GM19193 (cell line): ENCODE data around the gene C1QL4.

Experiments used
- POLR2A ChIP-seq: IDR thresholded peaks from 4 replicates; pipeline ENCODE4 v1.6.1; 2011; ENCODE audit not compliant: insufficient read depth, insufficient read length; ENCODE audit errors: extremely low read depth

The C1QL4 gene

DNA sequence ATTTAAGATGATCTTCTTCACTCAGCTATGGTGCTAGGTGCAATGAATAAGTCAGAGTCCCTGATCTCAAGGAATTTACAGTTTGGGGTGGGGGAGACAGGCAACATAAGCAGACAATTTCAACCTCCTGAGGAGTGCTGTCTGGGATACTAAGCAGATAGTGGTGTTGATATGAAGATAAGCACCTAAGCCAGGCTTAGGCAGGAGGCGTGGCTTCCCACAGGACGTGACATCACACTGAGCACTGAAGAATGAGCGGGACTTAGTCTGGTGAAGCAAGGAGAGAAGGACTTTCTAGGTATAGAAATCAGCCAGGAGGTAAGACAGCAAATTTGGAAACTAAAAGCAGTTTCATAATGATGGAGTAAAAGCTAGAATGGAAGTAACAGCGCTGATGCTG lies 35.2 kb downstream of the C1QL4 start:
- no peak for TF ChIP-seq POLR2A

- TF ChIP-seq POLR2A: no peak
Observed at GRCh38 chr12:49298160-49298559, 38.8 kb downstream of the C1QL4 start.

GRCh38 chr12:49297695-49298060 lies 39.3 kb downstream of the C1QL4 start:
- TF ChIP-seq POLR2A: no peak

DNA sequence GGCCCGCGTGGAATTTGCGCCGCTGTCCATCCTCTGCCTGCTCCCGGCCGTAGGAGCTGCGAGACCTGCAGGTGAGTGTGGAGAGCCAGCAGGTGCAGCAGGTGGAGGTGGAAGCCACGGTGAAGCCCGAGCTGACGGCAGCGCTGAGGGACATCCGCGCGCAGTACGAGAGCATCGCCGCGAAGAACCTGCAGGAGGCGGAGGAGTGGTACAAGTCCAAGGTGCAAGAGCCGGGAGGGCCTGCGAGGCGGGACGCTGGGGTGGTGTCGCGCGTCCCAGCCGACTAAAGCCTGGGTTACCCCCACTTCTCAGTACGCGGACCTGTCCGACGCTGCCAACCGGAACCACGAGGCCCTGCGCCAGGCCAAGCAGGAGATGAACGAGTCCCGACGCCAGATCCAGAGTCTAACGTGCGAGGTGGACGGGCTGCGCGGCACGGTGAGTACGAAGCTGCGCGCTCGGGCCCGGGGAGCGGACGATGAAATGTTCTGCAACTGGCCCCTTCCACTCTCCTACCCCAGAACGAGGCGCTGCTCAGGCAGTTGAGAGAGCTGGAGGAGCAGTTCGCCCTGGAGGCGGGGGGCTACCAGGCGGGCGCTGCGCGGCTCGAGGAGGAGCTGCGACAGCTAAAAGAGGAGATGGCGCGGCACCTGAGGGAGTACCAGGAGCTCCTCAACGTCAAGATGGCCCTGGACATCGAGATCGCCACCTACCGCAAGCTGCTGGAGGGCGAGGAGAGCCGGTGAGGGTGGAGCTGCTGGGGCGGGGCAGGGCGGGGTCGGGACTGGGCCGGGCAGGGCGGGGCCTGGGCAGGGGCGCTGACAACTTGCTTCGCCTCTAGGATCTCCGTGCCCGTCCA lies 39.9 kb downstream of the C1QL4 start:
- TF ChIP-seq POLR2A: no peak

DNA sequence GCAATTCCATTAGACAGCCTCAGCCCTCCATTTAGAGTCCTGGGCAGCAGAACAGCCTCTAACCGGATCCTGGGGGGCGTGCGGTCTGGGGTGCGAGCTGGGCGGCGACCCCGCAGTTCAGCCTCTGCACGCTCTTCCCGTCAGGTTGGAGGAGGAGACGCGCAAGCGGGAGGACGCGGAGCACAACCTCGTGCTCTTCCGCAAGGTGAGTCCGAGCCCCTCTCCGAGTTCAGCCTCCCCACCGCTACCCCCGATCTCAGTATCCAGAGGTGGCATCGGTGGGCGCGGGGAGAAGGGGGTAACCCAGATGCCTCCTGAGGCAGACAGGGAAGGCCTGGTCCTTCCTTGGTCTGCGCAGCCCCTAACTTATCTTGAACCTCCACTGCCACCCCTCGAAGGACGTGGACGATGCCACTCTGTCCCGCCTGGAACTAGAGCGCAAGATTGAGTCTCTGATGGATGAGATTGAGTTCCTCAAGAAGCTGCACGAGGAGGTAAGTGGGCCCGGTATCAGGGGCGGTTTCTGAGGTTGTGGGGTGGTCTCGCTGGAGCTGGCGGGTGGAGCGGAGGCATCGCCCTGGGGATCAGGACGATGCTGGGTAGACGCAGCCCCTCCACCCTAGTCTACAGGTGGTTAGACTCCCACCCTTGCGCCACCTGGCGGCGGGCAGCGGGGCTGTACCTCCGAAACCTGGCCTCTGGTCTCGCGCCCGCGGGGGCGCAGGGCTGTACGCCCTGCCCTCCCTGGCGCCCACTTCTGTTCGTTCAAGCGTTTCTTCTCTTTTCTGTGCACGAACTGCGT lies 40.8 kb downstream of the C1QL4 start:
- TF ChIP-seq POLR2A: no peak

GRCh38 chr12:49295082-49295936 lies 41.7 kb downstream of the C1QL4 start, which contains the start of gene PRPH:
PRPH (plus strand) TSS chr12:49295147; CDS start chr12:49295201, 54 bp downstream.
- TF ChIP-seq POLR2A: no peak

DNA sequence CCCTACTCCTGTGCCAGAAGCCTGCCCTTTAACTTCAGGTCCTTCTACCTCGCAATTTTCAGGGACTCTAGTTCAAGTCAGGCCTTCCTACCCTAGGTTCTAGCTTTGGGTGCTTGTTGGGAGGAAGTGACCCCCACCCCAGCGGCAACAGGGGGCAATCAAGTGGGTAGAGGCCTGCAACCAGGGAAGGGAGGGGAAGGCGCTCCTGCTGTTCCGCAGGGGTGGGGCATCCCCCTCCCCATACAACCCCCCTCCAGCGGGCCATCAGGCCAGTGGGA lies 42.2 kb downstream of the C1QL4 start:
- no peak for TF ChIP-seq POLR2A

GRCh38 chr12:49294086-49294803 lies 42.7 kb downstream of the C1QL4 start:
- no peak for TF ChIP-seq POLR2A

DNA sequence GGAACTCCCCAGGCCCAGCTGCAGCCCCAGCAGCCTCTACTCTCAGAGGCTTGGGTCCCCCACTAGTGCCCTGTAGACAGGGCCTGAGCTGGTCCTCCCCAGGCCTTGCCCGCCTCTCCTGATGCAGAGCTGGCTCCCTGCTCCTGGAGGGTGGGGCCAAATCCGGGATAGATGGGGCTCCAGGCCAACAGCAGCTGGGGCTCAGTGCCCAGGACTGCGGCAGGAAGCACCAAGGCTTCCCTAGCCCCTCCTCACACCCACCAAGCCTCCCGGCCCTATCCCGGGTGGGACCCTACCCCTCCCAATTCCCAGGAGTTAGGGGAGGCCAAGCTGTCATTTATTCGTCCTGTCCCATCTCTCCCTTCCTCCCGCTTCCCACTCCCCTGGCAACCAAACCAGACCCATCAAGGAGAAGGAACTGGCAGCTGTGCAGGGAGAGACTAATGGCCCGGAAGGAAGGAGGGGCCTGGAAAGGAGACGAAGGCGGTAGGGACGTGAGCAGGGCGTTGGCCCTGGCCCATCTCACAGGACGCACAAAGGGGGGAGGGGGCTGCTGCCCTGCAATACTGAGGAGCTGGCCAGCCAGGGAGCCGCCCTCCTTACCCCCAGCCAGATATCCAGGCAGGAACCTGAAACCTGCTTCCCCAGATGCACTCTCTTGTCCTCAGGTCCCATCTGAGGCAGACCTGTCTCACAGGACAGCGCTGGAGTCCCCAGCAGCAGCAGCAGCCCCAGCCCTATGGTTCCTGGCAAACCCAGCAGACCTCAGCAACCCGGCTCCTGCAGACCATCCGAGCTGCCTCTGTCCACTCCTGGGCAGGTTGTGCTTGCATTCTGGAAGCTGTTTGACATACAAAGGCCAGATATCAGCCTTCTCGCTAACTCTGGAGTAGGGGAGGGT lies 43.7 kb downstream of the C1QL4 start:
- no peak for TF ChIP-seq POLR2A

DNA sequence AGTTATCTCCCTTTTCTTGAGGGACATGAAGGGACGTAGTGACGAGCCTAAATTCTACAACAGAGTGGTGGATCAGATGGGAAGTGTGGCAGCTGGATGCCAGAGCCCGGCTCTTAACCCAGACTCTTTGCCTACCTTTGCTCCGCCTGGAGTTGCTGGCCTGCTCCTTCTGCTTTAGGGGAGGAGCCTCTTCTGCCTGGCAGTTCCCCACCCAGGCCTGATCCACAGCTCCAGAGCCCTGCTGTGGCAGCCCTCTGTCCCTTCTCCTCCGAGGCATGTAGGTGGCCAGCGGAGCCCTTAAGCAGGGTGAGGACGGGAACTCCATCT lies 44.3 kb downstream of the C1QL4 start:
- no peak for TF ChIP-seq POLR2A

DNA sequence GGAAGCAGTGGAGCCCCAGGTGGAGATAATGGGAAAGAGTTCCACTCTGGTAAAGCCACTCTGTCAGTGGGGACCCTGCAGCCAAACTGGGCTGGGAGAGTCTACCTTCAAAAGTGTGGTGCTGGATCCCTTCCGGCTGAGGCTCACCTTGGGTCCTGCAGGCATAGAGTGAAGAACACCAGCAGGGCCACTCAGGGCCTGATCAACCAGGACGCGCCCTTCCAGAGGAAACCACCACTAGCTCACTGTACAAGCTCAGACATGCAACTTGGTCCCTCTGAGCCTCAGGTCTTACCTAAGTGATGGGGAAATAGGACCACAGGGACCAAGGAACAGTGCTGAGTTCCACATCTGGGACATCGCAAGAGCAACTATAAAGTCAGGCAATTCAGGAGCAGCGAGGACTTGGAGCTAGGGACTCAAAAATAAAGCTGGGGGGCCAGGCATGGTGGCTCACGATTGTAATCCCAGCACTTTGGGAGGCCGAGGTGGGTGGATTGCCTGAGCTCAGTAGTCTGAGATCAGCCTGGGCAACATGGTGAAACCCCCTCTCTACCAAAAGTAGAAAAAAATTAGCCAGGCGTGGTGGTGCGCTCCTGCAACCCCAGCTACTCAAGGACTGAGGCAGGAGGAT lies 47.9 kb downstream of the C1QL4 start:
- no peak for TF ChIP-seq POLR2A

- no peak for TF ChIP-seq POLR2A
Observed at GRCh38 chr12:49288412-49288853, 48.6 kb downstream of the C1QL4 start.

GRCh38 chr12:49287876-49288275 lies 49.1 kb downstream of the C1QL4 start:
- TF ChIP-seq POLR2A: no peak
